GM18867 (cell line): ENCODE measurements around the gene EREG.

ENCODE experiments used
- ATAC-seq: cut with Tn5 transposase; IDR thresholded peaks from one replicate; pipeline ENCODE4 v1.9.1; 2021; ENCODE audit warnings: mild to moderate bottlenecking, moderate library complexity; ENCODE audit not compliant: unreplicated experiment

EREG gene, protein sequence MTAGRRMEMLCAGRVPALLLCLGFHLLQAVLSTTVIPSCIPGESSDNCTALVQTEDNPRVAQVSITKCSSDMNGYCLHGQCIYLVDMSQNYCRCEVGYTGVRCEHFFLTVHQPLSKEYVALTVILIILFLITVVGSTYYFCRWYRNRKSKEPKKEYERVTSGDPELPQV

DNA sequence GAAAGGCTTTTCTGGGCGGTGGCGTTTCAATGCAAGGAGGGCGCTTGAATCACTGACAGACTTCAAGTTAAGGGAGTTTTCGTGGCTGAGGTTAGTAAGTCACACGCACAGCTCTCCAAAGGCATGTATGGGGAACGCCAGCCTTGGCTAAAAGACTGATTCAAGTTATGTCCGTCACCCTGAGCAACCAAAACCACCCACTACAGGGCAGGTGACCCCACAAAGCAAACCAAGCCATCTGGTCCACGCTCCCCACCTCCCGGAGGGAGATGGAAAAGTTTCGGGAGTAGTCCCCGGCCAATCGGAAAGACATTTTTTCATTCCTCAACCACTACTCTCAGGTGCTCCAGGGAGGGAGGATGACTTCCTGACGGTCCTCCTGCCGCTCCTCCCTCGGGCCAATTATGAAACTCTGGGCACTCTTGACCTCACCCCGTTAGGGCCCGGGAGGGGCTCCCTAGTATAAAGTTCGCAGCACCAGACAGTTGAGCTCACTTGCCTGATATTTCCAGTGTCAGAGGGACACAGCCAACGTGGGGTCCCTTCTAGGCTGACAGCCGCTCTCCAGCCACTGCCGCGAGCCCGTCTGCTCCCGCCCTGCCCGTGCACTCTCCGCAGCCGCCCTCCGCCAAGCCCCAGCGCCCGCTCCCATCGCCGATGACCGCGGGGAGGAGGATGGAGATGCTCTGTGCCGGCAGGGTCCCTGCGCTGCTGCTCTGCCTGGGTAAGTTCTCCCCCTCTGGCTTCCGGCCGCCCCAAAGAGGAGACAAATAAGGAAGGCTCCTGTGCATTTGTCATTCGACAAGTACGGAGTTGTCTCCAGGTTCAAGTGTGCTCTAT is at the start of gene EREG:
EREG (plus strand) TSS at position 494 of the 840 bp plus-strand sequence; CDS start at position 658, 164 bp downstream.
- no peak for ATAC-seq

DNA sequence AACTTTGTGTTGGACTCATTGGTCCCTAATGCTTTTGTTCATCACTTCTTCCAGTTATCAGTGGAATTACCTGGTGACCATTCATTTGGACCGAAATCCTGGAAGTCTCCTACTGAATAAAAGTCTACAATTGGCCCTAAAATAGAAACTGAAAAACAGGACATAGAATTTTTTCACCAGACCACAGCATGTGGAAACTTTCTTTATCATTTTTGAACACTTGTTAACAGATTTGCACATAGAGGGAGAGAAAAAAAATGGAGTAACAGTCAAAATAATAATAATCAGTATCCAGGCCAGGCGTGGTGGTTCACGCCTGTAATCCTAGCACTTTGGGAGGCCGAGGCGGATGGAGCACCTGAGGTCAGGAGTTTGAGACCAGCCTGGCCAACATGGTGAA is 49.6 kb upstream of the EREG start:
- ATAC-seq, result no peak

DNA sequence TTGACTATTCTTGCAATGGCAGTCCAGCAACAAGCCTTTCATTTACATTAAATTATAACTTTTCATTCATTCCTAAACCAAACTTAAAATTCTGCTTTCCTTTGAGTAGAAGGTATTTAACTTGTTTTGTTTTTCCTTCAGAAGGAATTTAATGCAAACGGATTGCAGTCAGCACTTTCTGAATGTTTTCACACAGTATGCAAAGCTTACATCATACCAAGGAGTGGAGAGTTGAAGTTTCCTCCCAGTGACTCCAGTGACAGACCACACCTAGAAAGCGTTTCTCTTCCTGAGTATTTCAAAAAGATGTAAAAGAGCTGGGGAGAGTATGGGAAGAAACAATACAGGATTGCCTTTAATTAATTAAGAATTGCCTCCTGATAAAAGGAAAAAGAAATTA is 48.5 kb upstream of the EREG start:
- no peak for ATAC-seq

DNA sequence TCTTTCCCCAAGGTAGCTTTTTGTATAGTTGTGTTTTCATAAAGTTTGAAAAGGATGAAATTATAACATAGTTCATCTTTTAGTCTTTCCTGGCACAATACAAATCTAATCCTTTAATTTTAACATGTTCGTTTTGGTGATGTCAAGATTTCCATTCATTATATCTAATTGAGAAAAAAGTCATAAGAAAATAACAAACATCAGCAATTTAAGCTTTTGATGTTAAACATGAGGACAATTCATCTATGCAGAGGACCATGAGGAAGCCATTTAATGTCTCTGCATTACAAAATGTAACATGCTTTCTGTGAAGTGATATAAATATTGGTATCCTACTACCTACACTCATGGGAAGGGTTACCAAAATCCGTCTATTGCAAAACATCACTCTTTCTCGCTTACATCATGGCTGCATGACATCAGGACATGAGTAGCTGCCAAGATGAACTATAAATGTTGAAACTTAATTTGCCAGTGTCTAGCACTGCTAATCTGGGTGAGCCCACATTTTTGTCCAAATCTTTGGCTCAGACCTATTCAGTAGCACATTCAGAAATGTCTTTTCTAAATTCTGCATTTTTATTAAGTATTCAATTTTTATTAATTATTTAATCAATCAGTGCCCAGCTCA is 47.2 kb upstream of the EREG start:
- no peak for ATAC-seq

DNA sequence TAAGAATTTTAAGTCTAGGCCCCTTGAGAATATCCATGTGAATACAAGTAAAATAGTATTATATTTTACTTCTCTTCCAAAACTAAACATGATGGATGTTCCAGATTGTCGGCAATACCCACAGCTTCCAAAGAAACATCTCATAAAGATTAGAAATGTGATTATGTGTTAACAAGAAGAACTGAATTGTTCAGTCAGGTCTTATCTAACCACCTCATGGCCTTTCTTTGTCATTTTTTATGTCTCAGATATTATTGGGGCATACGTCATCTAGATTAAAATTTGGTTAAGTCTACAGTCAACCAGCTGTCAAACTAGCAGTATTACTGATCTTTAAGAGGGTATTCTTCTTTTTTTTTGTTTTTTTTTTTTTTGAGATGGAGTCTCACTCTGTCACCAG is 46.7 kb upstream of the EREG start:
- no peak for ATAC-seq

DNA sequence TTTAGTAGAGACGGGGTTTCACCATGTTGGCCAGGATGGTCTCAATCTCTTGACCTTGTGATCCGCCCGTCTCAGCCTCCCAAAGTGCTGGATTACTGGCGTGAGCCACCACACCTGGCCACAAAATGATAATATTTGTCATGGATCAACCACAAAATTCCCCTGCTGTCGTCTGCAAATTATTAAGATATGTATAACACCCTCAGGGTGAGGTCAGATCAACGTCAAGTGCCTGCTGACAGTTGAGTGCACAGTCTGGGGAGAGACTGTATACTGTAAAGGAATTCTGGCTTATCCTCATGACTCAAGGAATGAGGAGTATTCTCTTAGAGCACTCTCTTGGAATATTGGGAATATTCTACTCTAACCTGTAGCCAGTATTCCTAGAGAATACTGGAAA is 45.5 kb upstream of the EREG start:
- ATAC-seq, result no peak

DNA sequence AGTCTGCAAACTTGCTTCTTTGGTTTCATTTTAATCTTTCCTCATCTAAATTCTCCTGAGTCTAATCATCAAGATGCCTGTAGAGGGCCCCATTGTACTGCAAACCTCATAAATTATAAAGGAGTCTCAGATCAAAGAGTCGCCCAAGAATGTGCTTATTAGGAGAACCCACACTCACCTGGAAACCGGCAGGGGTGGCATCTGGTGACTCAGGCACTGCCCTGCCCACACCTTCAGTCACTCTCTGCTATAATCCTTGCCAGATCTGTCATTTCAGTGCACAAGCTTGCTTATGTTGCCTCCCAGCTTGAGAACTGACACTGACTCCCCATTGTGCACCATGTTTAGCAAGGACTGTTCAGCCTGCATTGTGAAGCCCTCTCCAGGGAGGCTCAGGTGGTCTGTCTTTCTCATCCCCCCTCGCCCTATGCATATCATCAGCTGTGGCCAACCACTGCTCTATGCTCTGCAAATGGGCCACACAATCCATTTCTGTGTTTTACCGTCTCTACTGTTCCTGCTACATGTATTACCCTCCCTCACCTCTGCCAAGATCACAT is 44.3 kb upstream of the EREG start:
- ATAC-seq, result peak; percentile 88

DNA sequence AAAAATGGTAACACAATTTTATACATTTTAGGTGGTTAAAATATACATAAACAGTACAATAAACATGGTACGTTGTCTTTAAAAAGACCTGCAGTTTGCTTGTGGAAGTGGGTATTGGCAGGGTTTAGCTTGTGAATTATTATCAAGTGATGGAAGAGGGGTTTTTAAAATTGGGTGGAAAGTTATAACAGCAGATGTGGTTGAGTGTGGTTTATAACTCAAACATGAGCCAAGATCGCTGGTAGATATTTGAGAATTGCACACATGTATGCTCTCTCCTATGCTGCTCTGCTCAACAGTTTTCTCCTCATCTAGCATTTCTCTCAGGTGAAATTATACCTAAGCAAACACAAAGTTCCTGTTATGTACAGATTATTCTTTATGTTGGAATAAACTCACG is 42.6 kb upstream of the EREG start:
- ATAC-seq, result no peak

DNA sequence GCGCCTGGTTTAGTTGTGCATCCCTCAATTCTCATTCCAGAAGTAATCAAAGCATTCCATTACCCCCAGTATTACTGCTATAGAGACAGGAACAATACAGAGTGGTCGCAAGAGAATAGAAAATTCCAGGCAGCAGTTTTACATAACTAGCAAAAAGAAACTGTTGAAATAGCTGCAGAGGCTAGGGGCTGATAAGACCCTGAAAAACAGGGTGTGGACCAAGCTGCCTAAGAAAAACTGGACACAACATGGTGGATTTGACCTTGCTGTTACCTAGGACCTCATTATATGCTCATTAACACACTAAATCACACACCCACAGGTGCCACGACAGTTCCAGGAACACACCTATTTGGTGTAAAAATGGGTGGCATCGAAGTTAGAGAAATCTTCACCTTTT is 41.3 kb upstream of the EREG start:
- ATAC-seq, result no peak

DNA sequence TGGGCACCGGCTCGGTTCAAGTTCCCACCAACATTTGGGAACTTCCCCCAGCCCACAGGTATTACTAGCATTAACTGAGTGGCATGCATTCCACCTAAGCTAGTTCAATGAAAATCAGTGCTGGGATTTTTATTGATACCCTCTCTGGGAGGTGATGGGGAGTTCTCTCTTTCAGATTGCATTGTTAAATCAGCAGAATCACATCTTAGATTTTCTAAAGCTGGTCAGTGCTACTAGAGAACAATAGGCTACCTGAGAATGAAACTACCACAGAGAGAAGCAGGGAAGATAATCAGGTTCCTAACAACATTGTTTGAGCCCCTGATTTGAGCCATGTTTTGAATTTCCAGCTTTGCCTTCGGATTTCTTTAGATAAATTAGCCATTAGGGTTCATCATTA is 40.7 kb upstream of the EREG start:
- ATAC-seq, result no peak

DNA sequence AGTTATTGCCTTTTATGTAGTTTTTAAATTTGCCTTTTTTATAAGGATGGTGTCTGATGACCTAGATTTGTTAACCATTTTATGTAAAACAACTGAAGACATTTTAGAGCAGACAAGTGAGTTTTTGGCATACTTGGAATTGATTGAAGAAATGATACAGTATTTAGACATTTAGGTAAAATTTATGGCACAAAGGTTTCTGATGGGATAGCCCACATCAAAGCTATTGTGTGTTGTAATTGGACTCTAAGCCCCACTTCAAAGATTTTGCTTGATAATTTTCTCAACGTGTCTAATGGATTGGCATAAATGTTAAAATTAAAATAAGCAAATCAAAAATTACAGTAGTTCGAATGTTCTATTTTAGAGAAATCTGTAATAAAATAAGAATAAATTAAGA is 39.1 kb upstream of the EREG start:
- no peak for ATAC-seq

DNA sequence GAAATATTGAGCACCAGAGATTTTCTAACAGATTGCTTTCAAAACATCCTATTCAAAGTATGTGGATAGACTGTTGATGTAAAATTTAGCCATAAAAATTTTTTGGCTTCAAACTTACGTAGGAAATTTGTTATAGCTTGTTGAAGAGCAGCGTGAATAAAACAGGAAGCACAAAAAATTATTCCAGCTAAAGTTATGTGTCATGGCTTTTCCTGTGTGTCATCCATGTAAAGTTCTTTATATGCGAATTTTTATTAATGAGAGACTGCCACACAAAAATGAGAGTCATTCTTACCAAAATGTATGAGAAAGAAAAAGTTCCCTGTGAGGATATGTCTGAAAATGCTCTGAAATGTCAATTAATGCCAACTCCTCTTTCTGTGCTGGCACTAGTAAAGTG is 37.2 kb upstream of the EREG start:
- ATAC-seq, result no peak

DNA sequence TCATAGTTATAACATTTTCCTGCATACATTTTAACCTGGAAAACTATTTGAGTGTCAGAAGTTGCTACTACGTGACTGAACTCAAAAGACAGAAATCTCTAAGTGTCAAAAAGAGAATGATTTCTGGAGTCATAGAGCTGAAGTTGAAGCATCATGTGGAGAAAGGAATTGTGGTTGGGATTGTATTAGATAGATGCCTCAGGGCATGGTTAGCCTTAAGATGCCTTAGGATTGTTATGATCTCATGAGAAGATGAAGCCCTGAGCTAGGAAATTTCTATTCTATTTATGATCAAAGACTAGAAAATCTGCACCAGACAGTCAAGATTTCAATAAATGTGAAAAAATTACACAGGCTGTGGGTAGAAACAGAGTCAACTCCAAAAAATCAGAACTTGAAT is 36.4 kb upstream of the EREG start:
- ATAC-seq, result no peak

DNA sequence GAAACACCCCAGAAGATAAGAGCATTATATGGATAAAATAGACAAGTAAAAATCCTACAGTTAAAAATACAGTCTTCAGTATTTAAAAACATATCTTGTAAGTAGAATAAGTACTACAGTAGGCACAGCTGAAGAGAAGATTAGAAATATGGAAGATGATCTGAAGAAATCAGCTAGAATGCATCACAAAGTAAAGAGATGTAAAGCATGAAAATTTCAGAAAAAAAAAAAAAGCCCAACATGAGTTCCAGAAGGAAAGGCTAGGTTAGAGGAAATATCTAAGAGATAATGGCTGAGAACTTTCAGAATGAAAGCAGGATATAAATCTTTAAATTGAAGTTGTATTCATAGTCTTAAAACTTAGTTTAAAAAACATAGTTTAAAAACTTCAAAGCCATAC is 35.6 kb upstream of the EREG start:
- ATAC-seq, result no peak

DNA sequence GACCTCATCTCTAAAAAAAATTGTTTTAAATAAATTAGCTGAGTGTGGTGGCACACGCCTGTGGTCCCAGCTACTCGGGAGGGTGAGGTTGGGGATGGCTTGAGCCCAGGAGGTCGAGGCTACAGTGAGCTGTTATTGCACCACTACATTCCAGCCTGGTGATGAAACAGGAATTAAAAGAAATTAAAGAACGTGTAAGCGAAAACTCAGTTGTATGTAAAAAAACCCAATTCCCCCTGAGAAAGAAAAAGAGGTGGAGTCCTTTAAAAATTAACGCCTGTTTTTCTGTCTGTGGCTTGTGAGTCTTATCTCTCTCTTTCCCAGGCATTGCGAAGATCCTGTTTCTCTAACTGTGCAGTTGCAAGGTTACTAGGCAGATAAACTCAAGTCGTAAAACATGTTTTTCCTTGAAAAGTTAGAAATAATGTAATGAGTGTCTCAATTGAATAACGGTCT is 34.6 kb upstream of the EREG start:
- ATAC-seq, result no peak

DNA sequence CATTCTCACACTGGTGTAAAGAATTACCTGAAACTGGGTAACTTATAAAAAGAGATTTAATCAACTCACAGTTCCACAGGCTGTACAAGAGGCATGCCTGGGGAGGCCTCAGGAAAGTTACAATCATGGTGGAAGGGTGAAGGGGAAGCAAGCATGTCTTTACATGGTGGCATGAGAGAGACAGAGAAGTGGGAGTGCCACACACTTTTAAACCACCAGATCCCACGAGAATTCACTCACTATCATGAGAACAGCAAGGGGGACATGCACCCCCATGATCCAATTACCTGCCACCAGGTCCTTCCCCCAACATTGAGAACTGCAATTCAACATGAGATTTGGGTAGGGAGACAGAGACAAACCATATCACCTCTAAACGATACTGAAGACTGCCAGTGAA is 33.7 kb upstream of the EREG start:
- ATAC-seq, result no peak

DNA sequence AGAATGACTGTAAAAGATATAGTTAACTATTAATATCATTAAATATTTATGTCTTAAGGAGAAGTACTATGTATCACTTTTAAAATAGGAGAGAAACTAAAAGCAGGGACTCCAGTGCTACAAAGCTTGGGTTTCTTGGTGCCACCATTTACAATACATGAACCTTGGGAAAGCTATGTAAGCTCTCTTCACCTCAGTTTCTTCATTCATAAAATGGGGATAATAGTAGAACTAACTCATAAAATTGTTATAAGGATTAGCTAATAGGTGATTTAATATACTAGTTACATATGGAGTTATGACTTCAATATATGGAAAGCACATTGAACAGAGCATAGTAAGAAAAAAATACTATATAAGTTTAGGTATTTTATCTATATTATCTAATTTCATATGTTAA is 33.0 kb upstream of the EREG start:
- no peak for ATAC-seq

DNA sequence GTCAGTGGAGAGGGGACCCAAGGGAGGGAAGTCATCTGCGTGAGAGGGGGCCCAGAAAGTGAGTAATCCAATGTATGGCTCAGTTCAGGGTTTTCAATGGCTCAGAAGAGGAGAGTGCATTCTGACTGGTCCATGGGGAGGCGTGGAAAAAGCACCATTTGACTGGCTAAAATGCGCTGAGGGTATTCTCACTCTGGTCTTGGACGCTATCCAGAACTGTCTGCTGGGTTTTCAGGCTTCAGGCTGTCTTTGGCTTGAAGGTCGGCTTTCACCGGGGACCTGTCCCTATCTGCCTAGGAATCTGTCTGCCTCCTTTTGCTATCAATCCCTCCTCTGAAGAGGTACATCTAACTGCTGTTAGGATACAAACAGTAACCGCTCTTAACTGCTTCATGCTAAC is 30.3 kb upstream of the EREG start:
- no peak for ATAC-seq

DNA sequence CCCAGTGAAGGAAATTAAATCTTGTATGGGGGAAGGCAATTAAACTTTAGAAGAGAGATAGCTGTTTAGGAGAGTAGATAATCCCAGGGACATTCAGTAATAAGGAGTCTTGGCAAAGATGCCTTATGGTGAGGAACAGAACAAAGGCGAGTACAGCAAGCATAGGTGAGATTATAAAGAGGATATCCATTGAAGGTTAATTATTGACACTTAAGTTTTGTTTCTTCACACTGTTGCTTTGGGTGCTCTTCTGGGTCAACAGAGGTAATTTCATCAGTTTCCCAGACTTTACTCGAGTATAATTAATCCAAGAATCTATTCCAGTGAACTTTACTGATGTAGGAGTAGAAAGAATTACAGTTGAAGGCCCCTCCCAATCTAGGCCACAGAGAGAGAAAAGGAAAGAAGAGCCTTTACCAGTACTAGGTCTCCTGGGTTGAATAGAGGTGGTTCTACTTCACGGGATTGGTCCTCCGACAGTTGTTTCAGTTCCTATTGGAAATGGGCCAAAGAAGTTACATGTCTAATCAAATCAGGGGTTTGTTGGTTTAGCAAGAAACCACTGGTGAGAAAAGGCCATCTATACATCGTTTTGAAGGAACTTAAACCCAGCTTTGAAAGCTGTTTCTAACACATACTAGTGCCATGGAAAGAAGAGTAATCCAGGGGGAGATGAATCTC is 29.5 kb upstream of the EREG start:
- ATAC-seq, result peak; percentile 95

DNA sequence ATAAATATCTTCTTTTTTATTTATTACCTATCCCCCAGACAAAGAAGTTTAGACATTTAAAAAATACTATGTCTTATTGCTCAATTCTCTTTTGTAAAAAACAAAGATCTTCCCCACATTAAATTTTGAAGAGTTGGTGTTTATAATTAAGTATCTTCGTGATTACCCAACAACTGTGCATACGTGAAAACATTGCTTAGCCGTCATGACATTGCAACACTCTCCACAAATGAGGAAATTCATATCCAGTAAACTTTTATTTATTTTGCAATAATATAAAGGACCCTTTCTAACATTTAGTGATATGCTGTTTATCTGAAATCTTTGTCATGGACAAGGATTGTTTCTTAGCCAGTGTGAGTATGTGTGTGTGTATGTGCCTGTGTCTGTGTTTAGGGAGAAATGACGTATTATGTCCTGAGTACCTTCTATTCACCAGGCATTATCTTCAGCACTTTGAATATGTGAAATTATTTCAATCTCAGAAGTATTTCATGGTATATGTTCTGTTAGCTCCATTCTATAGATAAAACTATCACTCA is 26.1 kb upstream of the EREG start:
- ATAC-seq, result no peak

DNA sequence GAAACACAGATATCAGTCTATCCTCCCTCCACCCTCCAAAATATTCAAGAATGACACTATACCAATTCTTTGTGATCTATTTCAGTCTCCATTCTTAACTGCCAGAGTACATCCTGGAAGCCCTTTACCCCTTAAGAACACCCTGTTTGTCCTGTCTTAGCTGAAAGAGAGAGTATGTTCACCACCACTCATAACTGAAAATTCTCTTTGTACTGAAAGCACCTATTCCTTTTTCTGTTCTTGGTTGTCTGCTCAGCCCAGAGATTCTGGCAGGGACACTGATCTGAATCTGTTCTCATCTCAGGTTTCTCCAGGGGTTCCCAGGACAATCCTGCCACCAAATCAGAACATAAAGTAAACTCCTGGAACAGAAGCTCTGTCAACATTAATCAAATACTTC is 25.4 kb upstream of the EREG start:
- ATAC-seq, result no peak
